GM23338 (cell line): ENCODE data around the gene ARL6IP5. TPM values are rescaled to one million over a fixed set of nuclear protein-coding genes. Genes with fewer than 3 reads are reported as not detected.

ENCODE experiments used
- ATAC-seq: fragments of 200-7000 bp; cut with Tn5 transposase; 3 replicates; pipeline ENCODE4 v1.9.1; 2020
- DNase-seq: peaks from one replicate; pipeline ENCODE4 v3.0.0-alpha.2; 2015; ENCODE audit warnings: low spot score
- H2AFZ ChIP-seq: fragments of 200-600 bp; sonication (generic); 2 replicates; pipeline ENCODE4 v1.8.0; 2016; ENCODE audit warnings: antibody characterized with exemption, mild to moderate bottlenecking, moderate library complexity
- H3F3A ChIP-seq: fragments of 200-600 bp; sonication (generic); replicated peaks from 2 replicates; pipeline ENCODE4 v1.8.0; 2017; ENCODE audit warnings: antibody characterized with exemption, mixed run types, low read depth
- H3K27ac ChIP-seq: fragments of 200-600 bp; sonication (generic); 2 replicates; pipeline ENCODE4 v1.6.1; 2016; ENCODE audit warnings: low read depth
- H3K27me3 ChIP-seq: fragments of 200-600 bp; sonication (generic); 2 replicates; pipeline ENCODE4 v1.8.0; 2016; ENCODE audit warnings: mild to moderate bottlenecking, mixed run types, moderate library complexity; ENCODE audit not compliant: insufficient read depth
- H3K36me3 ChIP-seq: fragments of 200-600 bp; sonication (generic); 2 replicates; pipeline ENCODE4 v1.8.0; 2016; ENCODE audit warnings: mild to moderate bottlenecking; ENCODE audit not compliant: insufficient read depth
- H3K4me1 ChIP-seq: fragments of 200-600 bp; sonication (generic); 2 replicates; pipeline ENCODE4 v1.8.0; 2016; ENCODE audit warnings: mild to moderate bottlenecking, moderate library complexity; ENCODE audit not compliant: insufficient read depth
- H3K4me2 ChIP-seq: fragments of 200-600 bp; sonication (generic); 2 replicates; pipeline ENCODE4 v1.7.1; 2017; ENCODE audit warnings: mixed run types
- H3K4me3 ChIP-seq: fragments of 200-600 bp; sonication (generic); 2 replicates; pipeline ENCODE4 v1.6.1; 2016; ENCODE audit warnings: mixed run types
- H3K79me2 ChIP-seq: fragments of 200-600 bp; sonication (generic); replicated peaks from 2 replicates; pipeline ENCODE4 v1.8.0; 2017; ENCODE audit warnings: mild to moderate bottlenecking; ENCODE audit not compliant: insufficient read depth
- H3K9me2 ChIP-seq: fragments of 200-600 bp; sonication (generic); 2 replicates; pipeline ENCODE4 v1.8.0; 2017; ENCODE audit not compliant: insufficient read depth
- H4K20me1 ChIP-seq: fragments of 200-600 bp; sonication (generic); replicated peaks from 2 replicates; pipeline ENCODE4 v1.8.0; 2017; ENCODE audit warnings: mild to moderate bottlenecking; ENCODE audit not compliant: insufficient read depth
- H3K27ac Mint-ChIP-seq: 2 replicates; pipeline ENCODE4 v1.8.0; 2020; ENCODE audit warnings: inconsistent platforms, mild to moderate bottlenecking, moderate library complexity, mixed read lengths
- H3K27me3 Mint-ChIP-seq: 3 replicates; pipeline ENCODE4 v1.8.0; 2022; ENCODE audit warnings: low read depth, mild to moderate bottlenecking, moderate library complexity, mixed read lengths, inconsistent platforms; ENCODE audit not compliant: insufficient read depth, poor library complexity
- H3K36me3 Mint-ChIP-seq: 3 replicates; pipeline ENCODE4 v1.8.0; 2021; ENCODE audit warnings: low read depth, mild to moderate bottlenecking, inconsistent platforms, moderate library complexity, mixed read lengths
- H3K4me1 Mint-ChIP-seq: 3 replicates; pipeline ENCODE4 v1.8.0; 2020; ENCODE audit warnings: mild to moderate bottlenecking, inconsistent platforms, mixed read lengths
- H3K4me3 Mint-ChIP-seq: 3 replicates; pipeline ENCODE4 v1.8.0; 2021; ENCODE audit warnings: moderate library complexity, mild to moderate bottlenecking, inconsistent platforms, mixed read lengths
- H3K9me3 Mint-ChIP-seq: 3 replicates; pipeline ENCODE4 v1.8.0; 2020; ENCODE audit warnings: moderate library complexity, mild to moderate bottlenecking, inconsistent platforms, mixed read lengths
- CREB1 ChIP-seq: fragments of 250-450 bp; sonication (Bioruptor Pico); IDR thresholded peaks from 2 replicates; pipeline ENCODE4 v1.5.0; 2020; ENCODE audit warnings: low read depth, mild to moderate bottlenecking, moderate library complexity
- EZH2 ChIP-seq: fragments of 200-600 bp; sonication (generic); IDR thresholded peaks from one replicate; pipeline ENCODE4 v1.8.0; 2017; ENCODE audit warnings: antibody characterized with exemption, mild to moderate bottlenecking, low read depth; ENCODE audit not compliant: unreplicated experiment
- EZH2phosphoT487 ChIP-seq: fragments of 200-600 bp; sonication (generic); IDR thresholded peaks from one replicate; pipeline ENCODE4 v1.8.1; 2018; ENCODE audit warnings: antibody characterized with exemption; ENCODE audit not compliant: unreplicated experiment
- JUNB ChIP-seq: IDR thresholded peaks from one replicate; pipeline ENCODE4 v1.6.1; 2016; ENCODE audit warnings: antibody characterized with exemption; ENCODE audit not compliant: unreplicated experiment
- NANOG ChIP-seq: IDR thresholded peaks from 2 replicates; pipeline ENCODE4 v1.6.1; 2016; ENCODE audit warnings: antibody characterized with exemption, borderline replicate concordance
- POLR2AphosphoS5 ChIP-seq: IDR thresholded peaks from 2 replicates; pipeline ENCODE4 v1.6.1; 2016; ENCODE audit warnings: antibody characterized with exemption, low read depth
- STAT1 ChIP-seq: IDR thresholded peaks from one replicate; pipeline ENCODE4 v1.6.1; 2016; ENCODE audit warnings: antibody characterized with exemption; ENCODE audit not compliant: unreplicated experiment
- ZNF114 ChIP-seq: fragments of 250-450 bp; sonication (Bioruptor Pico); IDR thresholded peaks from 2 replicates; pipeline ENCODE4 v1.5.0; 2020; ENCODE audit warnings: mild to moderate bottlenecking, moderate library complexity
- ZNF331 ChIP-seq: fragments of 250-450 bp; sonication (Bioruptor Pico); IDR thresholded peaks from 2 replicates; pipeline ENCODE4 v1.5.0; 2020; ENCODE audit warnings: low read depth, mild to moderate bottlenecking, moderate library complexity
- polyA plus RNA-seq: library from polyadenylated mRNA; unstranded; fragments of >200 nt; fragmentation: Nextera tagmentation; extraction: Ambion mirVana; gene quantifications from 2 replicates; pipeline ENCODE4 v1.2.1, GENCODE V29; 2016
- total RNA-seq: library from RNA; depleted of rRNA; stranded (reverse); fragments of >200 nt; shearing (Covaris generic); gene quantifications from 2 replicates; pipeline ENCODE4 v1.2.3, GENCODE V29; 2014
- TF ChIP-seq, protein P1 (sequence below): IDR thresholded peaks from one replicate; pipeline ENCODE4 v1.6.1; 2018; ENCODE audit warnings: antibody characterized with exemption; ENCODE audit not compliant: unreplicated experiment
- TF ChIP-seq, protein P2 (sequence below), 2 experiments: fragments of 200-600 bp in 1 of 2; sonication (generic) in 1 of 2; conservative IDR thresholded peaks; 2 replicates each; pipeline versions ENCODE4 v1.5.1 to v1.6.1; 2016 to 2017; ENCODE audit warnings: antibody characterized with exemption in 2 of 2, low read depth in 2 of 2, mild to moderate bottlenecking in 2 of 2, moderate library complexity in 1 of 2
- TF ChIP-seq, protein P3 (sequence below): IDR thresholded peaks from 2 replicates; pipeline ENCODE4 v1.6.1; 2016; ENCODE audit warnings: antibody characterized with exemption
- TF ChIP-seq, protein P4 (sequence below): fragments of 250-450 bp; sonication (Bioruptor Pico); IDR thresholded peaks from 2 replicates; pipeline ENCODE4 v1.5.0; 2020; ENCODE audit warnings: mild to moderate bottlenecking, moderate library complexity

The ARL6IP5 gene
- total and polyA plus RNA-seq, 2 experiments from 2014 or later, result 28.8 to 39.8 TPM

DNA sequence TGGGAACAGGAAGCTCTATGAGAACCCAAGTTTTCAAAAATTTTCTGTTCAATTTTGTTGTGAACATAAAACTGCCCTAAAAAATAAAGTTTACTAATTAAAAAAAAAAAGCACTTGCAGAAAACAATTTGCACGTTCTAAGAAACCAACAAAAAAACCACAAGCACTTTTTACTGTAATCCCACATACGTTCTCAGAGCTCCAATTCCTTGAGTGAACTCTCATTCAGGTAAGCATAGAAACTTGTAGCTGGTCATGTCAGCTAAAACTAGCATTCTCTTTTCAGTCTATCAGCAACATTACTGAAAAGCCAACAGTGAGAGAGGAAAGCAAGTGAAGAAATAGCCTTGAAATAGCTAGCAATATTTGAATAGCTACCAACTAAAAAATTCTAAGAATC is 21.1 kb upstream of the ARL6IP5 start:
- Mint-ChIP-seq H3K27me3 (no peaks in the 10 kb centered on the region), H3K27ac (no peak overlapping the region), H3K9me3 (no peaks in the 10 kb centered on the region), H3K36me3 (peaks cover 39% of the 10 kb centered on the region), H3K4me3 (no peak overlapping the region), H3K4me1 (no peaks in the 10 kb centered on the region)
- Histone ChIP-seq H4K20me1 (no peaks in the 10 kb centered on the region; the same call in 1 of the 2 replicates), H3K27me3 (no peaks in the 10 kb centered on the region), H3K36me3 (peaks cover 29% of the 10 kb centered on the region), H3F3A (no peaks in the 10 kb centered on the region), H3K9me2 (no peaks in the 10 kb centered on the region), H3K79me2 (no peaks in the 10 kb centered on the region; the same call in 1 of the 2 replicates), H3K4me3 (no peak overlapping the region), H3K27ac (no peak overlapping the region), H3K4me2 (no peak overlapping the region), H2AFZ (no peak overlapping the region), H3K4me1 (no peaks in the 10 kb centered on the region)
- ATAC-seq (no peak), DNase-seq (no peak)
- TF ChIP-seq EZH2 (no peak), CREB1 (CRISPR knock-in tag) (no peak), EZH2phosphoT487 (no peak), NANOG (no peak), POLR2AphosphoS5 (no peak), ZNF114 (CRISPR knock-in tag) (no peak), JUNB (no peak), ZNF331 (CRISPR knock-in tag) (no peak), STAT1 (no peak)
- TF ChIP-seq, protein P1, sequence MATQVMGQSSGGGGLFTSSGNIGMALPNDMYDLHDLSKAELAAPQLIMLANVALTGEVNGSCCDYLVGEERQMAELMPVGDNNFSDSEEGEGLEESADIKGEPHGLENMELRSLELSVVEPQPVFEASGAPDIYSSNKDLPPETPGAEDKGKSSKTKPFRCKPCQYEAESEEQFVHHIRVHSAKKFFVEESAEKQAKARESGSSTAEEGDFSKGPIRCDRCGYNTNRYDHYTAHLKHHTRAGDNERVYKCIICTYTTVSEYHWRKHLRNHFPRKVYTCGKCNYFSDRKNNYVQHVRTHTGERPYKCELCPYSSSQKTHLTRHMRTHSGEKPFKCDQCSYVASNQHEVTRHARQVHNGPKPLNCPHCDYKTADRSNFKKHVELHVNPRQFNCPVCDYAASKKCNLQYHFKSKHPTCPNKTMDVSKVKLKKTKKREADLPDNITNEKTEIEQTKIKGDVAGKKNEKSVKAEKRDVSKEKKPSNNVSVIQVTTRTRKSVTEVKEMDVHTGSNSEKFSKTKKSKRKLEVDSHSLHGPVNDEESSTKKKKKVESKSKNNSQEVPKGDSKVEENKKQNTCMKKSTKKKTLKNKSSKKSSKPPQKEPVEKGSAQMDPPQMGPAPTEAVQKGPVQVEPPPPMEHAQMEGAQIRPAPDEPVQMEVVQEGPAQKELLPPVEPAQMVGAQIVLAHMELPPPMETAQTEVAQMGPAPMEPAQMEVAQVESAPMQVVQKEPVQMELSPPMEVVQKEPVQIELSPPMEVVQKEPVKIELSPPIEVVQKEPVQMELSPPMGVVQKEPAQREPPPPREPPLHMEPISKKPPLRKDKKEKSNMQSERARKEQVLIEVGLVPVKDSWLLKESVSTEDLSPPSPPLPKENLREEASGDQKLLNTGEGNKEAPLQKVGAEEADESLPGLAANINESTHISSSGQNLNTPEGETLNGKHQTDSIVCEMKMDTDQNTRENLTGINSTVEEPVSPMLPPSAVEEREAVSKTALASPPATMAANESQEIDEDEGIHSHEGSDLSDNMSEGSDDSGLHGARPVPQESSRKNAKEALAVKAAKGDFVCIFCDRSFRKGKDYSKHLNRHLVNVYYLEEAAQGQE, result no peak
- TF ChIP-seq, protein P2, sequence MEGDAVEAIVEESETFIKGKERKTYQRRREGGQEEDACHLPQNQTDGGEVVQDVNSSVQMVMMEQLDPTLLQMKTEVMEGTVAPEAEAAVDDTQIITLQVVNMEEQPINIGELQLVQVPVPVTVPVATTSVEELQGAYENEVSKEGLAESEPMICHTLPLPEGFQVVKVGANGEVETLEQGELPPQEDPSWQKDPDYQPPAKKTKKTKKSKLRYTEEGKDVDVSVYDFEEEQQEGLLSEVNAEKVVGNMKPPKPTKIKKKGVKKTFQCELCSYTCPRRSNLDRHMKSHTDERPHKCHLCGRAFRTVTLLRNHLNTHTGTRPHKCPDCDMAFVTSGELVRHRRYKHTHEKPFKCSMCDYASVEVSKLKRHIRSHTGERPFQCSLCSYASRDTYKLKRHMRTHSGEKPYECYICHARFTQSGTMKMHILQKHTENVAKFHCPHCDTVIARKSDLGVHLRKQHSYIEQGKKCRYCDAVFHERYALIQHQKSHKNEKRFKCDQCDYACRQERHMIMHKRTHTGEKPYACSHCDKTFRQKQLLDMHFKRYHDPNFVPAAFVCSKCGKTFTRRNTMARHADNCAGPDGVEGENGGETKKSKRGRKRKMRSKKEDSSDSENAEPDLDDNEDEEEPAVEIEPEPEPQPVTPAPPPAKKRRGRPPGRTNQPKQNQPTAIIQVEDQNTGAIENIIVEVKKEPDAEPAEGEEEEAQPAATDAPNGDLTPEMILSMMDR (conservative IDR thresholded peaks at IDR 0.05; ENCODE audit: low read depth in 2 of 2), result no peak
- TF ChIP-seq, protein P3, sequence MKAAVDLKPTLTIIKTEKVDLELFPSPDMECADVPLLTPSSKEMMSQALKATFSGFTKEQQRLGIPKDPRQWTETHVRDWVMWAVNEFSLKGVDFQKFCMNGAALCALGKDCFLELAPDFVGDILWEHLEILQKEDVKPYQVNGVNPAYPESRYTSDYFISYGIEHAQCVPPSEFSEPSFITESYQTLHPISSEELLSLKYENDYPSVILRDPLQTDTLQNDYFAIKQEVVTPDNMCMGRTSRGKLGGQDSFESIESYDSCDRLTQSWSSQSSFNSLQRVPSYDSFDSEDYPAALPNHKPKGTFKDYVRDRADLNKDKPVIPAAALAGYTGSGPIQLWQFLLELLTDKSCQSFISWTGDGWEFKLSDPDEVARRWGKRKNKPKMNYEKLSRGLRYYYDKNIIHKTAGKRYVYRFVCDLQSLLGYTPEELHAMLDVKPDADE, result no peak
- TF ChIP-seq, protein P4, sequence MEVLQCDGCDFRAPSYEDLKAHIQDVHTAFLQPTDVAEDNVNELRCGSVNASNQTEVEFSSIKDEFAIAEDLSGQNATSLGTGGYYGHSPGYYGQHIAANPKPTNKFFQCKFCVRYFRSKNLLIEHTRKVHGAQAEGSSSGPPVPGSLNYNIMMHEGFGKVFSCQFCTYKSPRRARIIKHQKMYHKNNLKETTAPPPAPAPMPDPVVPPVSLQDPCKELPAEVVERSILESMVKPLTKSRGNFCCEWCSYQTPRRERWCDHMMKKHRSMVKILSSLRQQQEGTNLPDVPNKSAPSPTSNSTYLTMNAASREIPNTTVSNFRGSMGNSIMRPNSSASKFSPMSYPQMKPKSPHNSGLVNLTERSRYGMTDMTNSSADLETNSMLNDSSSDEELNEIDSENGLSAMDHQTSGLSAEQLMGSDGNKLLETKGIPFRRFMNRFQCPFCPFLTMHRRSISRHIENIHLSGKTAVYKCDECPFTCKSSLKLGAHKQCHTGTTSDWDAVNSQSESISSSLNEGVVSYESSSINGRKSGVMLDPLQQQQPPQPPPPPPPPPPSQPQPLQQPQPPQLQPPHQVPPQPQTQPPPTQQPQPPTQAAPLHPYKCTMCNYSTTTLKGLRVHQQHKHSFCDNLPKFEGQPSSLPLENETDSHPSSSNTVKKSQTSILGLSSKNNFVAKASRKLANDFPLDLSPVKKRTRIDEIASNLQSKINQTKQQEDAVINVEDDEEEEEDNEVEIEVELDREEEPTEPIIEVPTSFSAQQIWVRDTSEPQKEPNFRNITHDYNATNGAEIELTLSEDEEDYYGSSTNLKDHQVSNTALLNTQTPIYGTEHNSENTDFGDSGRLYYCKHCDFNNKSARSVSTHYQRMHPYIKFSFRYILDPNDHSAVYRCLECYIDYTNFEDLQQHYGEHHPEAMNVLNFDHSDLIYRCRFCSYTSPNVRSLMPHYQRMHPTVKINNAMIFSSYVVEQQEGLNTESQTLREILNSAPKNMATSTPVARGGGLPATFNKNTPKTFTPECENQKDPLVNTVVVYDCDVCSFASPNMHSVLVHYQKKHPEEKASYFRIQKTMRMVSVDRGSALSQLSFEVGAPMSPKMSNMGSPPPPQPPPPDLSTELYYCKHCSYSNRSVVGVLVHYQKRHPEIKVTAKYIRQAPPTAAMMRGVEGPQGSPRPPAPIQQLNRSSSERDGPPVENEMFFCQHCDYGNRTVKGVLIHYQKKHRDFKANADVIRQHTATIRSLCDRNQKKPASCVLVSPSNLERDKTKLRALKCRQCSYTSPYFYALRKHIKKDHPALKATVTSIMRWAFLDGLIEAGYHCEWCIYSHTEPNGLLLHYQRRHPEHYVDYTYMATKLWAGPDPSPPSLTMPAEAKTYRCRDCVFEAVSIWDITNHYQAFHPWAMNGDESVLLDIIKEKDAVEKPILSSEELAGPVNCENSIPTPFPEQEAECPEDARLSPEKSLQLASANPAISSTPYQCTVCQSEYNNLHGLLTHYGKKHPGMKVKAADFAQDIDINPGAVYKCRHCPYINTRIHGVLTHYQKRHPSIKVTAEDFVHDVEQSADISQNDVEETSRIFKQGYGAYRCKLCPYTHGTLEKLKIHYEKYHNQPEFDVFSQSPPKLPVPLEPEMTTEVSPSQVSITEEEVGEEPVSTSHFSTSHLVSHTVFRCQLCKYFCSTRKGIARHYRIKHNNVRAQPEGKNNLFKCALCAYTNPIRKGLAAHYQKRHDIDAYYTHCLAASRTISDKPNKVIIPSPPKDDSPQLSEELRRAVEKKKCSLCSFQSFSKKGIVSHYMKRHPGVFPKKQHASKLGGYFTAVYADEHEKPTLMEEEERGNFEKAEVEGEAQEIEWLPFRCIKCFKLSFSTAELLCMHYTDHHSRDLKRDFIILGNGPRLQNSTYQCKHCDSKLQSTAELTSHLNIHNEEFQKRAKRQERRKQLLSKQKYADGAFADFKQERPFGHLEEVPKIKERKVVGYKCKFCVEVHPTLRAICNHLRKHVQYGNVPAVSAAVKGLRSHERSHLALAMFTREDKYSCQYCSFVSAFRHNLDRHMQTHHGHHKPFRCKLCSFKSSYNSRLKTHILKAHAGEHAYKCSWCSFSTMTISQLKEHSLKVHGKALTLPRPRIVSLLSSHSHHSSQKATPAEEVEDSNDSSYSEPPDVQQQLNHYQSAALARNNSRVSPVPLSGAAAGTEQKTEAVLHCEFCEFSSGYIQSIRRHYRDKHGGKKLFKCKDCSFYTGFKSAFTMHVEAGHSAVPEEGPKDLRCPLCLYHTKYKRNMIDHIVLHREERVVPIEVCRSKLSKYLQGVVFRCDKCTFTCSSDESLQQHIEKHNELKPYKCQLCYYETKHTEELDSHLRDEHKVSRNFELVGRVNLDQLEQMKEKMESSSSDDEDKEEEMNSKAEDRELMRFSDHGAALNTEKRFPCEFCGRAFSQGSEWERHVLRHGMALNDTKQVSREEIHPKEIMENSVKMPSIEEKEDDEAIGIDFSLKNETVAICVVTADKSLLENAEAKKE, result no peak
